NCI-H128 (cell line): ENCODE data around the gene MAP3K7CL.
"Not testable (repeated sequence)": the region's sequence is repeated elsewhere in the genome, so short reads cannot be mapped to it uniquely, and the experiment has no call there.

Experiments used
- DNase-seq: peaks from one replicate; lab custom pipeline; 2025; ENCODE audit not compliant: unreplicated experiment; lab: John Stamatoyannopoulos, UW

Gene MAP3K7CL

GRCh38 chr21:29166853-29167252, 36.4 kb downstream of the MAP3K7CL start:
- no peak for DNase-seq

GRCh38 chr21:29167481-29167880, 37.0 kb downstream of the MAP3K7CL start:
- DNase-seq = not testable (repeated sequence)

- no peak for DNase-seq
These were observed 38.5 kb downstream of the MAP3K7CL start for GRCh38 chr21:29168891-29169315.

GRCh38 chr21:29170944-29171343, 40.5 kb downstream of the MAP3K7CL start:
- DNase-seq = no peak

GRCh38 chr21:29172282-29172681, 41.8 kb downstream of the MAP3K7CL start:
- no peak for DNase-seq

- no peak for DNase-seq
These were observed 44.2 kb downstream of the MAP3K7CL start for GRCh38 chr21:29174607-29175013.

- no peak for DNase-seq
These were observed 45.1 kb downstream of the MAP3K7CL start for GRCh38 chr21:29175408-29176134.

- DNase-seq = no peak
These were observed 46.2 kb downstream of the MAP3K7CL start for GRCh38 chr21:29176471-29177120.

- DNase-seq = no peak
These were observed 47.4 kb downstream of the MAP3K7CL start for GRCh38 chr21:29177800-29178199.

GRCh38 chr21:29178926-29179325, 48.5 kb downstream of the MAP3K7CL start:
- no peak for DNase-seq

- DNase-seq = no peak
These were observed 49.1 kb downstream of the MAP3K7CL start for GRCh38 chr21:29179503-29179902.

- no peak for DNase-seq
These were observed 51.5 kb downstream of the MAP3K7CL start for GRCh38 chr21:29181799-29182470.

GRCh38 chr21:29182691-29183092, 52.2 kb downstream of the MAP3K7CL start:
- DNase-seq = no peak

- no peak for DNase-seq
These were observed 53.6 kb downstream of the MAP3K7CL start for GRCh38 chr21:29184037-29184436.

GRCh38 chr21:29185172-29185571, 54.7 kb downstream of the MAP3K7CL start:
- DNase-seq = no peak

GRCh38 chr21:29185633-29186032, 55.2 kb downstream of the MAP3K7CL start:
- DNase-seq = no peak

GRCh38 chr21:29186246-29186645, 55.8 kb downstream of the MAP3K7CL start:
- DNase-seq = no peak

- DNase-seq = no peak
These were observed 57.5 kb downstream of the MAP3K7CL start for GRCh38 chr21:29187944-29188343.

- DNase-seq = no peak
These were observed 58.9 kb downstream of the MAP3K7CL start for GRCh38 chr21:29189353-29189752.

GRCh38 chr21:29190923-29191331, 60.5 kb downstream of the MAP3K7CL start:
- DNase-seq = no peak

- no peak for DNase-seq
These were observed 62.6 kb downstream of the MAP3K7CL start for GRCh38 chr21:29193072-29193471.

GRCh38 chr21:29193901-29194300, 63.5 kb downstream of the MAP3K7CL start:
- DNase-seq = no peak
